Loucy (cell line): ENCODE data around the gene C1QTNF1.

Experiments used
- H2AFZ ChIP-seq: fragments of 200-600 bp; sonication (generic); 2 replicates; pipeline ENCODE4 v1.6.0; 2016; ENCODE audit warnings: antibody characterized with exemption, mild to moderate bottlenecking, low read length, moderate library complexity
- H3F3A ChIP-seq: fragments of 200-600 bp; 2 replicates; pipeline ENCODE4 v1.6.0; 2016; ENCODE audit warnings: antibody characterized with exemption, low read depth, mild to moderate bottlenecking
- H3K27me3 ChIP-seq: fragments of 200-600 bp; sonication (generic); 2 replicates; pipeline ENCODE4 v1.6.1; 2014; ENCODE audit warnings: low read length, mild to moderate bottlenecking; ENCODE audit not compliant: insufficient read depth, poor library complexity, severe bottlenecking
- H3K36me3 ChIP-seq: fragments of 200-600 bp; sonication (generic); 2 replicates; pipeline ENCODE4 v1.6.1; 2016; ENCODE audit warnings: low read length; ENCODE audit not compliant: insufficient read depth
- H3K4me1 ChIP-seq: fragments of 200-600 bp; sonication (generic); 2 replicates; pipeline ENCODE4 v1.5.1; 2014; ENCODE audit warnings: low read length, mild to moderate bottlenecking; ENCODE audit not compliant: insufficient read depth, poor library complexity, severe bottlenecking
- H3K4me2 ChIP-seq: fragments of 200-600 bp; sonication (generic); 2 replicates; pipeline ENCODE4 v1.6.0; 2014; ENCODE audit warnings: antibody characterized with exemption, low read length, low read depth, mild to moderate bottlenecking; ENCODE audit not compliant: poor library complexity, severe bottlenecking
- H3K4me3 ChIP-seq: fragments of 200-600 bp; sonication (generic); 2 replicates; pipeline ENCODE4 v1.5.1; 2014; ENCODE audit warnings: low read length, mild to moderate bottlenecking, mixed read lengths; ENCODE audit not compliant: poor library complexity, severe bottlenecking
- H3K79me2 ChIP-seq: fragments of 200-600 bp; sonication (generic); 2 replicates; pipeline ENCODE4 v1.6.1; 2014; ENCODE audit warnings: low read length; ENCODE audit not compliant: insufficient read depth
- H3K9ac ChIP-seq: fragments of 200-600 bp; sonication (generic); 2 replicates; pipeline ENCODE4 v1.6.0; 2014; ENCODE audit warnings: mild to moderate bottlenecking, low read depth, low read length, moderate library complexity; ENCODE audit not compliant: poor library complexity, severe bottlenecking
- H3K9me2 ChIP-seq: fragments of 200-600 bp; sonication (generic); replicated peaks from 2 replicates; pipeline ENCODE4 v1.6.1; 2016; ENCODE audit warnings: low read depth, low read length, mixed read lengths
- H3K9me3 ChIP-seq: fragments of 200-600 bp; sonication (generic); 2 replicates; pipeline ENCODE4 v1.6.1; 2014; ENCODE audit warnings: mild to moderate bottlenecking, antibody characterized with exemption, low read length, low read depth; ENCODE audit not compliant: insufficient read depth
- H4K20me1 ChIP-seq: fragments of 200-600 bp; sonication (generic); 2 replicates; pipeline ENCODE4 v1.6.0; 2014; ENCODE audit warnings: antibody characterized with exemption, low read length, mild to moderate bottlenecking; ENCODE audit not compliant: insufficient read depth, poor library complexity, severe bottlenecking
- CTCF ChIP-seq: fragments of 200-600 bp; sonication (generic); conservative IDR thresholded peaks from 2 replicates; pipeline ENCODE4 v1.5.1; 2014; ENCODE audit warnings: mild to moderate bottlenecking, antibody characterized with exemption, low read length
- EZH2phosphoT487 ChIP-seq: fragments of 200-600 bp; IDR thresholded peaks from 2 replicates; pipeline ENCODE4 v1.6.1; 2018; ENCODE audit warnings: antibody characterized with exemption, mild to moderate bottlenecking, moderate library complexity, borderline replicate concordance

C1QTNF1 gene

GRCh38 chr17:79035686-79036085 is 11.7 kb downstream of the C1QTNF1 start:
- no peak overlapping the region for H3K4me3 ChIP-seq
- no peaks in the 10 kb centered on the region for H3K36me3 ChIP-seq
- H4K20me1 ChIP-seq = no peaks in the 10 kb centered on the region
- H3K9me3 ChIP-seq = no peaks in the 10 kb centered on the region
- no peaks in the 10 kb centered on the region for H3K9me2 ChIP-seq
- H3K79me2 ChIP-seq = no peaks in the 10 kb centered on the region
- no peak overlapping the region for H3K9ac ChIP-seq
- TF ChIP-seq CTCF (no peak), EZH2phosphoT487 (no peak)
- no peak overlapping the region for H2AFZ ChIP-seq
- H3K27me3 ChIP-seq = no peaks in the 10 kb centered on the region
- H3K4me1 ChIP-seq = no peaks in the 10 kb centered on the region
- H3K4me2 ChIP-seq = no peak overlapping the region
- no peaks in the 10 kb centered on the region for H3F3A ChIP-seq

GRCh38 chr17:79036181-79036580 is 12.2 kb downstream of the C1QTNF1 start:
- Histone ChIP-seq H3K9me3 (no peaks in the 10 kb centered on the region), H3K36me3 (no peaks in the 10 kb centered on the region), H3F3A (no peaks in the 10 kb centered on the region), H2AFZ (no peak overlapping the region), H3K9ac (no peak overlapping the region), H3K4me3 (no peak overlapping the region), H3K4me2 (no peak overlapping the region), H3K9me2 (no peaks in the 10 kb centered on the region), H4K20me1 (no peaks in the 10 kb centered on the region), H3K4me1 (no peaks in the 10 kb centered on the region), H3K79me2 (no peaks in the 10 kb centered on the region), H3K27me3 (no peaks in the 10 kb centered on the region)
- TF ChIP-seq EZH2phosphoT487 = no peak
- TF ChIP-seq CTCF = no peak

- Histone ChIP-seq H4K20me1 (no peaks in the 10 kb centered on the region), H3K4me2 (no peak overlapping the region)
Observed at GRCh38 chr17:79036596-79036995, 12.6 kb downstream of the C1QTNF1 start.

More at GRCh38 chr17:79036596-79036995, 12.6 kb downstream of the C1QTNF1 start:
- Histone ChIP-seq H3K9me3 (no peaks in the 10 kb centered on the region), H2AFZ (no peak overlapping the region), H3K27me3 (no peaks in the 10 kb centered on the region), H3K79me2 (no peaks in the 10 kb centered on the region), H3K36me3 (no peaks in the 10 kb centered on the region), H3K9ac (no peak overlapping the region), H3K4me1 (no peaks in the 10 kb centered on the region), H3F3A (no peaks in the 10 kb centered on the region), H3K9me2 (no peaks in the 10 kb centered on the region), H3K4me3 (no peak overlapping the region)
- TF ChIP-seq CTCF (no peak), EZH2phosphoT487 (no peak)
